Left ventricle myocardium inferior (tissue), 1 donor: Measurements from ENCODE around the gene MLH1. TPM values are rescaled to one million over a fixed set of nuclear protein-coding genes. Genes with fewer than 3 reads are reported as not detected.
"Not testable (repeated sequence)": the region's sequence is repeated elsewhere in the genome, so short reads cannot be mapped to it uniquely, and the experiment has no call there.

Source experiments
- DNase-seq: peaks from one replicate; pipeline ENCODE4 v3.0.0-alpha.2; 2020
- H3K27ac ChIP-seq: fragments of 200-600 bp; replicated peaks from 2 replicates; pipeline ENCODE4 v1.8.0; 2021
- H3K27me3 ChIP-seq: fragments of 200-600 bp; 2 replicates; pipeline ENCODE4 v1.8.0; 2021; ENCODE audit warnings: low read depth
- H3K36me3 ChIP-seq: fragments of 200-600 bp; 2 replicates; pipeline ENCODE4 v1.8.0; 2021
- H3K4me1 ChIP-seq: fragments of 200-600 bp; 2 replicates; pipeline ENCODE4 v1.8.0; 2021
- H3K4me3 ChIP-seq: fragments of 200-600 bp; 2 replicates; pipeline ENCODE4 v1.8.0; 2021; ENCODE audit warnings: mild to moderate bottlenecking, moderate library complexity
- H3K9me3 ChIP-seq: fragments of 200-600 bp; replicated peaks from 2 replicates; pipeline ENCODE4 v1.8.0; 2021
- intact Hi-C: fragments of 100-400 bp; cut with micrococcal nuclease; formaldehyde crosslinking; loops from one replicate; pipeline ENCODE4 v1.11.0; 2022
- total RNA-seq: library from RNA; stranded (reverse); fragmentation: NEBNext Ultra II Directional; extraction: Animal tissue kit (Norgen Biotek cat#: 25700); gene quantifications from one replicate; pipeline ENCODE4 v1.2.1, GENCODE V29; 2021
- TF ChIP-seq, protein P1 (sequence below): fragments of 200-600 bp; IDR thresholded peaks from 2 replicates; pipeline ENCODE4 v1.8.0; 2021; ENCODE audit warnings: antibody characterized with exemption, mild to moderate bottlenecking, borderline replicate concordance
- donor health status: DM: no; HTN: yes; CAD: no; lungs with severe emphysema.

Gene MLH1
- total RNA-seq, 1 donor from 2014 or later = 55.6 TPM

DNA sequence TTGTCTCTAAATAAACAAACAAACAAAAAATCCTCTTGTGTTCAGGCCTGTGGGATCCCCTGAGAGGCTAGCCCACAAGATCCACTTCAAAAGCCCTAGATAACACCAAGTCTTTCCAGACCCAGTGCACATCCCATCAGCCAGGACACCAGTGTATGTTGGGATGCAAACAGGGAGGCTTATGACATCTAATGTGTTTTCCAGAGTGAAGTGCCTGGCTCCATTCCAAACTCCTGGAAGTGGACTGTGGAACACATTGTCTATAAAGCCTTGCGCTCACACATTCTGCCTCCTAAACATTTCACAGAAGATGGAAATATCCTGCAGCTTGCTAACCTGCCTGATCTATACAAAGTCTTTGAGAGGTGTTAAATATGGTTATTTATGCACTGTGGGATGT is 57.0 kb downstream of the MLH1 start:
- H3K4me1 ChIP-seq = peaks cover 70% of the 10 kb centered on the region
- peak; percentile 32 for DNase-seq
- H3K27ac ChIP-seq = peak overlapping the region; percentile 89
- H3K36me3 ChIP-seq = peaks cover 68% of the 10 kb centered on the region
- intact Hi-C loops = no loop called here
- TF ChIP-seq, protein P1, sequence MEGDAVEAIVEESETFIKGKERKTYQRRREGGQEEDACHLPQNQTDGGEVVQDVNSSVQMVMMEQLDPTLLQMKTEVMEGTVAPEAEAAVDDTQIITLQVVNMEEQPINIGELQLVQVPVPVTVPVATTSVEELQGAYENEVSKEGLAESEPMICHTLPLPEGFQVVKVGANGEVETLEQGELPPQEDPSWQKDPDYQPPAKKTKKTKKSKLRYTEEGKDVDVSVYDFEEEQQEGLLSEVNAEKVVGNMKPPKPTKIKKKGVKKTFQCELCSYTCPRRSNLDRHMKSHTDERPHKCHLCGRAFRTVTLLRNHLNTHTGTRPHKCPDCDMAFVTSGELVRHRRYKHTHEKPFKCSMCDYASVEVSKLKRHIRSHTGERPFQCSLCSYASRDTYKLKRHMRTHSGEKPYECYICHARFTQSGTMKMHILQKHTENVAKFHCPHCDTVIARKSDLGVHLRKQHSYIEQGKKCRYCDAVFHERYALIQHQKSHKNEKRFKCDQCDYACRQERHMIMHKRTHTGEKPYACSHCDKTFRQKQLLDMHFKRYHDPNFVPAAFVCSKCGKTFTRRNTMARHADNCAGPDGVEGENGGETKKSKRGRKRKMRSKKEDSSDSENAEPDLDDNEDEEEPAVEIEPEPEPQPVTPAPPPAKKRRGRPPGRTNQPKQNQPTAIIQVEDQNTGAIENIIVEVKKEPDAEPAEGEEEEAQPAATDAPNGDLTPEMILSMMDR = no peak
- H3K27me3 ChIP-seq = no peaks in the 10 kb centered on the region
- H3K4me3 ChIP-seq = no peak overlapping the region
- H3K9me3 ChIP-seq = no peaks in the 10 kb centered on the region

DNA sequence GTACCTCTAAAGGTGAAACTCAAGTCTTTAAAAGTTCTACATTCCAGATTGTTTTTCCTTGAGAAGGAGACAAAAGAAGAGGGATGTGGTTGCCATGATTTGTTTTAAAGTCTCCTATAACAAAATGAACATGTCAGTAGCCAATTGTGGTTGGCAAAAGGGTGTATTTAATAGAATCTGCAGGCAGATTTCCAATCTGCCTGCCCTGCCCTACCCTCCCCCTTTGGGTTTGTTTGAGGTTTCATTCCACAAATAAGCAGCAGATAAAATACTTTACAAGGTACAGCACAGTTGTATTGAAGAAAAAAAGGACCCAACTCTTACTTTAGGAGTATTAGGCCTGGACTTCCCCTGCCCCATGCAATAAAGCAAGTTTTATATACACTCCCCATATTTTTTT is 59.5 kb downstream of the MLH1 start:
- intact Hi-C loops = no loop called here
- peak overlapping the region; percentile 4 for H3K4me3 ChIP-seq
- TF ChIP-seq, protein P1 = no peak
- H3K27me3 ChIP-seq = no peaks in the 10 kb centered on the region
- H3K36me3 ChIP-seq = peaks cover 68% of the 10 kb centered on the region
- H3K4me1 ChIP-seq = peaks cover 90% of the 10 kb centered on the region
- no peak for DNase-seq
- H3K9me3 ChIP-seq = no peaks in the 10 kb centered on the region
- peak overlapping the region; percentile 89 for H3K27ac ChIP-seq

DNA sequence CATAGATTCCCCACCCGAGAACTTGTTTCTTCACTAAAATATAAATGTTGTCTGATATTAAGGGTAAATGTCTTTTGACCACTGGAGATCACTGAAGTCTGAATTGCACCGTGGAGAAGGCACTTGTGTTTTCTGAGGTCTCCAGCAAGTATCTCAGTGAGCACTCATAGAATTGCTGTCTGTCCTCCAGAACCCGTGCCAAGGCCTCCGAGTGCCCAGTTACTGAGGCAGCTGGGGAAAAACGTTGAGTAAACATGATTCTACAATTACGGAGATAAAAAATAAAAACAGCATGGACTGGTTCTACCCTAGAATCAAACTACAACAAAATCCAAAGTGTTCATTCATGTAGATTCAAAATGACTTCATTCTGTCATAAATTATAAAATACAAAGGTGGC is 60.0 kb downstream of the MLH1 start:
- TF ChIP-seq, protein P1 = no peak
- Histone ChIP-seq H3K36me3 (peaks cover 68% of the 10 kb centered on the region), H3K27ac (peak overlapping the region; percentile 89), H3K9me3 (no peaks in the 10 kb centered on the region), H3K27me3 (no peaks in the 10 kb centered on the region), H3K4me1 (peaks cover 86% of the 10 kb centered on the region), H3K4me3 (peak overlapping the region; percentile 4)
- intact Hi-C loops = no loop called here
- no peak for DNase-seq

DNA sequence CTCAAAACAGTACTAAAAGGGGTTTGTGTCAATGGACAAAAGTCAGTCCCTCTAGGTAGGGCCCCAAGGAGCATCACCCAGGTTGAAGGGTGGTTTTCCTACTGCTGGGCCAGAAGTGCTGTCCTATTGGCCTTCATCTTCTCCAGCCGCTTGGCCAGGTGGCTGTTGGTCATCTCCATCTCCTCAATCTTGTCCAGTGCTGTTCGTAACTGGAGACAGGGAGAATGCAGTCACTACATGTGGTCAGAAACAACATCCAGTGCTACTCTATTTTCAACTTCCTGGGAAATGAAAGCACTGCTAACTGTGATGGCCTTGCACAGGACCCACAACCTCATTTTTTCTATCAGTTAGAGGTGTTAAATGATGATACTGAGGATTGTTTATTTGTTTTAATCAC is 60.4 kb downstream of the MLH1 start:
- no peak for DNase-seq
- peak overlapping the region; percentile 89 for H3K27ac ChIP-seq
- peaks cover 69% of the 10 kb centered on the region for H3K36me3 ChIP-seq
- H3K27me3 ChIP-seq = no peaks in the 10 kb centered on the region
- H3K9me3 ChIP-seq = no peaks in the 10 kb centered on the region
- H3K4me1 ChIP-seq = peaks cover 84% of the 10 kb centered on the region
- peak overlapping the region; percentile 7 for H3K4me3 ChIP-seq
- TF ChIP-seq, protein P1 = no peak
- intact Hi-C loops = no loop called here

DNA sequence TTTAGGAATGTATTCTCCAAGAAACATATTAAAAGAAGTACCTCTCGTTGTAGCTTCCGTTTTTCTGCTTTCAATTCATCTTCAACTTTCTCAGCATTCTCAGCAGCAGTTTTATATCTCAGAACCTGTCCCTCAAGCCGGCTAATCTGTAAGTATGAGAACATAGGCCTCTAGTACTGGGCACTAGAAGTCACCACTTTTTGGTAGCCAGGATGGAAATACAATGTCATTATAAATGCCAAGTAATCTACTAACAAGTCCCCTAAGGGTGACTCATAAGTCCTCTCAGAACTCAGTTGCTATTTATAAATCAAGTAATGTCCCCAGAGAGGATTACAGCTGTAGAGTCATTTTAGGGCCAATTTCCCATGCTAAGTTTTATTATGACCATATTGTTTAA is 61.1 kb downstream of the MLH1 start:
- TF ChIP-seq, protein P1 = no peak
- Histone ChIP-seq H3K27me3 (no peaks in the 10 kb centered on the region), H3K4me3 (peak overlapping the region; percentile 7), H3K27ac (peak overlapping the region; percentile 89), H3K9me3 (no peaks in the 10 kb centered on the region), H3K4me1 (peaks cover 78% of the 10 kb centered on the region), H3K36me3 (peaks cover 67% of the 10 kb centered on the region)
- DNase-seq = no peak
- intact Hi-C loops = no loop called here

DNA sequence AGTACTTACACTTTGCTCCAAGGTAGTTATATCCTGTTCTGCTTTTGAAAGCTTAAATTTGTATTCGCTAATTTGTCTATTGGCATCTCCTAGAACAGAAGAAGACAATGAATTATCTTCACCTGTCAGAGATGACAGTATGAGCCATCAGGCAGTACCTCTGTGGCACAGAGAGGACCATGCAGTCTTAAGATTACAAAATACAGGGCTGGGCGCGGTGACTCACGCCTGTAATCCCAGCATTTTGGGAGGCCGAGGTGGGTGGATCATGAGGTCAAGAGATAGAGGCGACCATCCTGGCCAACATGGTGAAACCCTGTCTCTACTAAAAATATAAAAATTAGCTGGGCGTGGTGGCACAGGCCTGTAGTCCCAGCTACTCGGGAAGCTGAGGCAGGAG is 61.8 kb downstream of the MLH1 start:
- peaks cover 71% of the 10 kb centered on the region for H3K4me1 ChIP-seq
- H3K27me3 ChIP-seq, H3K4me3 ChIP-seq, DNase-seq, H3K9me3 ChIP-seq, intact Hi-C loops: not testable (repeated sequence)
- H3K36me3 ChIP-seq = peaks cover 60% of the 10 kb centered on the region
- peak overlapping the region; percentile 89 for H3K27ac ChIP-seq
